Measurements from ENCODE around the gene DMBT1. TPM values are rescaled to one million over a fixed set of nuclear protein-coding genes. Genes with fewer than 3 reads are reported as not detected.

Gene DMBT1
- total RNA-seq, 3 donors from 2014 or later: 0.03 to 0.05 (median 0.05) TPM

DNA sequence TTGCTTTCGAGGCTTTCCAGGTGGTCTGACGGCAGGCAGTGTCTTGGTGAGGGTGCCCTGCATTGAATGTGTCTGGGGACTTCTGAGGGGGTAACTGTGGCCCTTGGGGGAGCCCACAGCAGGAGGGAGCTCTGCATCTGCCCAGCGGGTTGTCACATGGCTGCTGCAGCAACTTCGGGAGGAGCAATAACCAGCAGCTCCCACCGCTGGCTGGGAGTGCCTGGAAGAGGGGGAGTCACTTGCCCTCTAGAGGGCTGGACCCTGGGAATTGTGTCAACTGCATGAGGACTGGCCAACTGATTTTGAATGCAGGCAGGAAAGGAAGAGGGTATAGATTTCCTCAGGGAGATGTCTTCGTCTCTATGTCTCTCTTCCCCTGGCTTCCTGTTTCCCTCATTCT lies 112.7 kb downstream of the DMBT1 start:
- H3K9me3 Mint-ChIP-seq: no peaks in the 10 kb centered on the region
- H3K4me1 Mint-ChIP-seq (ENCODE audit: low read depth): no peaks in the 10 kb centered on the region
- no peak overlapping the region for H3K4me3 Mint-ChIP-seq
- no peak for DNase-seq
- H3K36me3 Mint-ChIP-seq (ENCODE audit: insufficient read depth): no peaks in the 10 kb centered on the region
- H3K27me3 Mint-ChIP-seq (ENCODE audit: low read depth): peaks cover 15% of the 10 kb centered on the region
- ATAC-seq: no peak

DNA sequence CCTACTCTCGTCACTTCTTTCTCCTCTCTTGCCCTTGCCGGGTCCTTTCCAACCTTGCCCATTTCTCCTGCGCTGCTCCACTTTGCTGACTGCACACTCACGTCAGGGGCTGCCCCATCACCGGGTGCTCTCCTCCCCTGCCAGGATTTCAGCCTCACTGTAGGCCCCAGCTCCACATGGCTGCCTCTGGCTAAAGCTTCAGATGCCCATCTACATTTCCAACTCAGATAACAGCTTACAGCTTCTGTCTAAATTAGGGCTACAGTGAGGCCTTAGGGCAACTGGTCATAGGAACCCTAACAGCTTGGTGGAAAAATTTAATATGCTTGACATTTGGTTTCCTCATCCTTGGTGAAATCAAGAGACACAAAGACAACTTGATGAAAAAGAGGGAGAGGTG lies 113.2 kb downstream of the DMBT1 start:
- no peaks in the 10 kb centered on the region for H3K36me3 Mint-ChIP-seq (ENCODE audit: insufficient read depth)
- ATAC-seq: no peak
- peaks cover 17% of the 10 kb centered on the region for H3K27me3 Mint-ChIP-seq (ENCODE audit: low read depth)
- H3K9me3 Mint-ChIP-seq: no peaks in the 10 kb centered on the region
- DNase-seq: no peak
- no peaks in the 10 kb centered on the region for H3K4me1 Mint-ChIP-seq (ENCODE audit: low read depth)
- H3K4me3 Mint-ChIP-seq: no peak overlapping the region

DNA sequence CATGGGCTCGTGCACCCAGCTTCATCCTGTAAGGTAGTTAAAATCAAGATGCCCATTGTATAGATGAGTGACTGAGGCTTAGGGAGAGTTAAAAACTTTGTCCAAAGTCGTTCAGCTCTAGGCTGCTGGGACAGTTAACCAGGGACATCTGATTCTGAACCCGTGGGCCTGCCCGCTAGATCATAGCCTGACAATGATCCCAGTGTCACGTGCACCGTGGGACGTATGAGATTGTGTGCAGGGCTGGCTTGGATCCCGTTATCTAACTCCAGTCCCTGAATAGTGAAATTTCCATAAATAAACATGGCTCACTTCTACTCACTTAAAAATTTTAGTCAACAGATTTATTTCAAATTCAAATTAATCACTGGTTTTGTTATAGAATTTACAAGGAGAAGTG lies 114.2 kb downstream of the DMBT1 start:
- ATAC-seq (no peak), DNase-seq (no peak)
- Mint-ChIP-seq H3K4me1 (ENCODE audit: low read depth) (no peaks in the 10 kb centered on the region), H3K9me3 (no peaks in the 10 kb centered on the region), H3K36me3 (ENCODE audit: insufficient read depth) (no peaks in the 10 kb centered on the region), H3K4me3 (no peak overlapping the region), H3K27me3 (ENCODE audit: low read depth) (peaks cover 21% of the 10 kb centered on the region)

DNA sequence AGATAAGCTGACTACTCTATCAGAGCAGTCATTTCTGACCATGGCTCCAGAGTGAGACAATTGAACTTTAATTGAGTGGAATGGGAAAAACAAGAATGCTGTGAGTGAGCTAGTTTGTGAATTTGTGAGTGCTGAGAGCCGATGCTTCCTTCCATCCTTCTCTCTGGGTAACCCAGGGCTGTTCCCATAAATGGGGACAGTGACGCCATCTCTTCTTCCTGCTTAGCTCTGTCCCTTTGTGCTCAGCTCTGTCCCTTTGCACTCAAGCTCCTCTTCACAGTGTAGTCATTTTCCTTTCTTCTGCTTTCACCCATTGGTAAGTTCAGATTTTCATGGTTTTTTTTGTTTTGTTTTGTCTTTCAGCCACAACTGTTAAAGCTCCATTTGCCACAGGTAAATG lies 114.7 kb downstream of the DMBT1 start:
- Mint-ChIP-seq H3K36me3 (ENCODE audit: insufficient read depth) (no peaks in the 10 kb centered on the region), H3K9me3 (no peaks in the 10 kb centered on the region), H3K27me3 (ENCODE audit: low read depth) (peaks cover 21% of the 10 kb centered on the region), H3K4me1 (ENCODE audit: low read depth) (no peaks in the 10 kb centered on the region), H3K4me3 (no peak overlapping the region)
- ATAC-seq (no peak), DNase-seq (no peak)

DNA sequence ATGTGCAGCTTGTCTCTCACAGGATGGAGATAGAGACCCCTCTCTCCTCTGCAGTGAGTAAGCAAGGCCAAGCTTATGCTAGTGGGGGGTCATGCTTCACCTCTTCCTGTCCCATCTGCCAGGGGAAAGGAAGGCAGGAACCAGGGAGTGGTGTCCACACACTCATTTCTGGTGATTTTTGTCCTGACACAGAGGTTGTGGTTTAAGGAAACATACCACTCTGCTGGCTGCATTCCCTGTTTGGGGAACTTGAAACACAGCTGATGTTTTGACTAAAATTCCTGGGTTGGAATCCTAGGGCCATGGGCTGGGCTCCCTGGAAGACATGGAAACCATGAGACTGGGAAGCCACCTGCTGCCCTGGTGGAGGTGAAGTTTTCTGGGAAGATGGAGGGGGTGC lies 117.7 kb downstream of the DMBT1 start:
- ATAC-seq: no peak
- no peak overlapping the region for H3K4me3 Mint-ChIP-seq
- H3K36me3 Mint-ChIP-seq (ENCODE audit: insufficient read depth): no peaks in the 10 kb centered on the region
- no peak for DNase-seq
- peaks cover 21% of the 10 kb centered on the region for H3K27me3 Mint-ChIP-seq (ENCODE audit: low read depth)
- H3K9me3 Mint-ChIP-seq: no peaks in the 10 kb centered on the region
- no peaks in the 10 kb centered on the region for H3K4me1 Mint-ChIP-seq (ENCODE audit: low read depth)

DNA sequence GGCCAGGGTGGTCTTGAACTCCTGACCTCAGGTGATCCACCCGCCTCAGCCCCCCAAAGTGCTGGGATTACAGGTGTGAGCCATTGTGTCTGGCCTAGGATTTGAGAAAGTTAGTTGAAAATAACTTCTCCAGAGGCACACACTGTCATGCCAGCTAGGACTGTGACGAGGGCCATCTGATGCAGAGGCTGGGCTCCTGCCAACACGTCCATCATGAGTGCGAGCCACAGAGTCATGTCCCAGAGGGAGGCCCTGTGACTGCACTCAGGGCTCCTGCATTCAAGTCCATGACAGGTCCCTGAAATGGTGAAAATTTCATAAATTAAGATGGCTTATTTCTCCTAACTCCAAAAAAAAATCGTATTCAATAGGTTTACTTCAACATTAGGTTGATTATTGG lies 122.0 kb downstream of the DMBT1 start:
- Mint-ChIP-seq H3K9me3 (no peaks in the 10 kb centered on the region), H3K4me1 (ENCODE audit: low read depth) (no peaks in the 10 kb centered on the region), H3K36me3 (ENCODE audit: insufficient read depth) (no peaks in the 10 kb centered on the region), H3K27me3 (ENCODE audit: low read depth) (peaks cover 31% of the 10 kb centered on the region), H3K4me3 (no peak overlapping the region)
- DNase-seq (no peak), ATAC-seq (no peak)

DNA sequence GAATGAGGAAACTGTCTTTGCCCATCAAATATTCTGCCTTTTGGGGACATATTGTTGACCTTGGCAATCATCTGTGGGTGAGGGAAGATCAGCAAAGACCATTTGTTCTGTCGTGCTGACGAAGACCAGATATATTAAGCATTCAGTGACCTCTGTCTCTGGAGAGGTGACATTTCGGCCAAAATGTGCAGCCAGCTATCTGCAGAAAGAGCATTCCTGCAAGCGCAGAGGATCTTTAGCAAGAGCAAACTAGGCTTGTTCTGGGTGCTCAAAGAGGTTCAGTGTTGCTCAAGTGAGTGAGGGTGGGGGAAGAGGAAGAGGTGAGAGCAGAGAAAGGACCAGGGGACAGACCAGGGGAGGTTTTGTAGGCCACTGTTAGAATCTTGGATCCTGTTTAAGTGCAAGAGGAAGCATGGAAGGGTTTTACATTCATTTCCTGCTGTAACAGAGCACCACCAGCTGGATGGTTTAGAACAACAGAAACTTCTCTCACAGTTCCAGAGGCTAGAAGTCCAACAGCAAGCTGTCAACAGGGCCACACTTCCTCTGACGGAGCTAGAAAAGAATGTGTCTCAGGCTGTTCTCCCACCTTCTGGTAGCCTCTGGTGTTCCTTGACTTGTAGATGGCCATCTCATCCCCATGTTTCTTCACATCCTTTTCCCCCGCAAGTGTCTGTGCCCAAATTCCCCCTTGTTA lies 127.9 kb downstream of the DMBT1 start:
- peaks cover 31% of the 10 kb centered on the region for H3K27me3 Mint-ChIP-seq (ENCODE audit: low read depth)
- DNase-seq (no peak), ATAC-seq (no peak)
- no peaks in the 10 kb centered on the region for H3K9me3 Mint-ChIP-seq
- H3K4me3 Mint-ChIP-seq: no peak overlapping the region
- H3K4me1 Mint-ChIP-seq (ENCODE audit: low read depth): no peaks in the 10 kb centered on the region
- H3K36me3 Mint-ChIP-seq (ENCODE audit: insufficient read depth): no peaks in the 10 kb centered on the region

DNA sequence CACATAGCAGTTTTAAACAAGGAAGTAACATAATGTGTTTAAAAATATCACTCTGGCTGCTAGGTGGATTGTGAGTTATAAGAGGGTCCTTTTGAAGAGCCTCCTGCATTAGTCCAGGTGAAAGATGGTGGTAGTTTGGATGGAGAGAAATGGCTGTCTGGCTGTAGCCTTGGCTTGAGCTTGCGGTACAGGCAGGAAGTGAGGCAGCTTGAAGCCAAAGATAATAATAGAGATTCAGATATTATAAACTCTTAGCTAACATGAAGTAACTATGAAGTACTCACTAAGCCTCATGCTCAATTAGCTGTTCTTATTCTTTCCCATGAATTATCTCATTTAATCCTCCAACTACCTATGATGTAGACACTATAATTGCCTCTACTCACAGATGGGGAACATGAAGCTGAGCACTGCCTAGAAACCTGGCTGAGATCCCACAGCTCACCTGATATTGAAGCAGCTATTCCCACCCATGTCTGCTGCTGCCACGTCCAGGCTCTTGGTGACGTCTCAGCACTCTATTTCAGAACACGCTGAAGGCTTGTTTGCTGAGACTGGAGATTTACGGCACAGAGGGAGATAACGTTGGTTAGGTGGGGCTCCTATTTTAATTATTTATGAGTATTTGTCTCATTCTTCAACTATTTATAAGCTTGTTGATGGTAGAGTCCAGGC lies 128.7 kb downstream of the DMBT1 start:
- H3K4me3 Mint-ChIP-seq: no peak overlapping the region
- no peaks in the 10 kb centered on the region for H3K4me1 Mint-ChIP-seq (ENCODE audit: low read depth)
- H3K27me3 Mint-ChIP-seq (ENCODE audit: low read depth): peaks cover 29% of the 10 kb centered on the region
- H3K36me3 Mint-ChIP-seq (ENCODE audit: insufficient read depth): no peaks in the 10 kb centered on the region
- DNase-seq (no peak), ATAC-seq (no peak)
- no peaks in the 10 kb centered on the region for H3K9me3 Mint-ChIP-seq

DNA sequence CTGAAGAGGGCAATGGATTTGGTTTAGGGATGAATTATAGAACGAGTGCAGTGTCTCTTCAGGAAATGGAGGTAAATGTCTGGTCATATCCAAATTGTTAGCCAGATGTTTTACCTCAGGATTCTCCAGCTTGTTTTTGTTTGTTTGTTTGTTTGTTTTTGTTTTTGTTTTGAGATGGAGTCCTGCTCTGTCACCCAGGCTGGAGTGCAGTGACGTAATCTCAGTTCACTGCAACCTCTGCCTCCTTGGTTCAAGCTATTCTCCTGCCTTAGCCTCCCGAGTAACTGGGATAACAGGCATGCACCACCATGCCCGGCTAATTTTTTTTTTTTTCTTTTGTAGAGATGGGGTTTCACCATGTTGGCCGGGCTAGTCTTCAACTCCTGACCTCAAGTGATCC lies 132.2 kb downstream of the DMBT1 start:
- DNase-seq (no peak), ATAC-seq (no peak)
- Mint-ChIP-seq H3K36me3 (ENCODE audit: insufficient read depth) (no peaks in the 10 kb centered on the region), H3K9me3 (no peaks in the 10 kb centered on the region), H3K4me3 (no peak overlapping the region), H3K27me3 (ENCODE audit: low read depth) (peaks cover 11% of the 10 kb centered on the region), H3K4me1 (ENCODE audit: low read depth) (no peaks in the 10 kb centered on the region)

Other genes with a start within 250 kb of the DMBT1 start
- 10 to 100 TPM; 11.0 to 14.0 (median 12.5) TPM for gene PLEKHA1, start 186.0 kb upstream of the DMBT1 start, total RNA-seq
- gene ARMS2, start 106.1 kb upstream of the DMBT1 start, total RNA-seq: not detected
- under 1 TPM; 0.13 to 0.41 (median 0.26) TPM for gene HTRA1, start 99.2 kb upstream of the DMBT1 start, total RNA-seq
- not detected for gene C10orf120, start 139.1 kb downstream of the DMBT1 start, total RNA-seq